Activated CD8-positive, alpha-beta T cell treated with anti-CD3 and anti-CD28 coated beads for 36 hours (primary cell): ENCODE measurements around the gene JMJD1C. TPM values are rescaled to one million over a fixed set of nuclear protein-coding genes. Genes with fewer than 3 reads are reported as not detected.
"Not testable (repeated sequence)": the region's sequence is repeated elsewhere in the genome, so short reads cannot be mapped to it uniquely, and the experiment has no call there.

ENCODE experiments used
- ATAC-seq: fragments of 200-7000 bp; cut with Tn5 transposase; one replicate; pipeline ENCODE4 v1.10.0; 2021; ENCODE audit warnings: mild to moderate bottlenecking, moderate library complexity
- CTCF ChIA-PET: fragments of 350-600 bp; sonication (Branson Sonifier 250); formaldehyde crosslinking; loops from one replicate; lab custom pipeline; 2021; ENCODE audit warnings: antibody characterized with exemption; lab: Charles Lee
- POLR2A ChIA-PET: fragments of 350-600 bp; sonication (Branson Sonifier 250); formaldehyde crosslinking; loops from one replicate; lab custom pipeline; 2021; ENCODE audit warnings: antibody characterized with exemption; lab: Charles Lee
- DNase-seq: peaks from one replicate; pipeline ENCODE4 v3.0.0-alpha.2; 2020
- H3K27ac Mint-ChIP-seq: one replicate; pipeline ENCODE4 v1.8.0; 2021; ENCODE audit warnings: mild to moderate bottlenecking, mixed read lengths
- H3K27me3 Mint-ChIP-seq: one replicate; pipeline ENCODE4 v1.8.0; 2021; ENCODE audit warnings: mixed read lengths
- H3K36me3 Mint-ChIP-seq: one replicate; pipeline ENCODE4 v1.8.0; 2021; ENCODE audit warnings: low read depth, mixed read lengths
- H3K4me1 Mint-ChIP-seq: one replicate; pipeline ENCODE4 v1.8.0; 2021; ENCODE audit warnings: low read depth, mixed read lengths
- H3K4me3 Mint-ChIP-seq: one replicate; pipeline ENCODE4 v1.8.0; 2021; ENCODE audit warnings: mild to moderate bottlenecking, moderate library complexity, mixed read lengths
- H3K9me3 Mint-ChIP-seq: one replicate; pipeline ENCODE4 v1.8.0; 2021; ENCODE audit warnings: mixed read lengths
- intact Hi-C: fragments of 100-400 bp; cut with micrococcal nuclease; formaldehyde crosslinking; loops from one replicate; pipeline ENCODE4 v1.10.0; 2022
- total RNA-seq, 2 experiments: library from RNA; stranded (reverse); gene quantifications; one replicate each; pipeline ENCODE4 v1.2.3, GENCODE V29; 2021
- TF ChIP-seq, protein P1 (sequence below): fragments of 200-600 bp; IDR thresholded peaks from one replicate; pipeline ENCODE4 v1.8.0; 2022; ENCODE audit warnings: antibody characterized with exemption, mild to moderate bottlenecking

The JMJD1C gene
- total RNA-seq, 2 experiments from 2014 or later: 45.2 to 48.1 TPM

GRCh38 chr10:63505562-63505961 is 39.8 kb upstream of the JMJD1C start:
- no peak overlapping the region for H3K27ac Mint-ChIP-seq
- intact Hi-C loops: no loop called here
- TF ChIP-seq, protein P1, sequence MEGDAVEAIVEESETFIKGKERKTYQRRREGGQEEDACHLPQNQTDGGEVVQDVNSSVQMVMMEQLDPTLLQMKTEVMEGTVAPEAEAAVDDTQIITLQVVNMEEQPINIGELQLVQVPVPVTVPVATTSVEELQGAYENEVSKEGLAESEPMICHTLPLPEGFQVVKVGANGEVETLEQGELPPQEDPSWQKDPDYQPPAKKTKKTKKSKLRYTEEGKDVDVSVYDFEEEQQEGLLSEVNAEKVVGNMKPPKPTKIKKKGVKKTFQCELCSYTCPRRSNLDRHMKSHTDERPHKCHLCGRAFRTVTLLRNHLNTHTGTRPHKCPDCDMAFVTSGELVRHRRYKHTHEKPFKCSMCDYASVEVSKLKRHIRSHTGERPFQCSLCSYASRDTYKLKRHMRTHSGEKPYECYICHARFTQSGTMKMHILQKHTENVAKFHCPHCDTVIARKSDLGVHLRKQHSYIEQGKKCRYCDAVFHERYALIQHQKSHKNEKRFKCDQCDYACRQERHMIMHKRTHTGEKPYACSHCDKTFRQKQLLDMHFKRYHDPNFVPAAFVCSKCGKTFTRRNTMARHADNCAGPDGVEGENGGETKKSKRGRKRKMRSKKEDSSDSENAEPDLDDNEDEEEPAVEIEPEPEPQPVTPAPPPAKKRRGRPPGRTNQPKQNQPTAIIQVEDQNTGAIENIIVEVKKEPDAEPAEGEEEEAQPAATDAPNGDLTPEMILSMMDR: no peak
- H3K27me3 Mint-ChIP-seq: no peaks in the 10 kb centered on the region
- DNase-seq (no peak), ATAC-seq (no peak)
- peaks cover 19% of the 10 kb centered on the region for H3K4me1 Mint-ChIP-seq
- no peak overlapping the region for H3K4me3 Mint-ChIP-seq
- no peaks in the 10 kb centered on the region for H3K9me3 Mint-ChIP-seq
- POLR2A ChIA-PET: interaction anchor here (1.0 to 1.4 kb wide), 2 partner anchors 10 to 139 kb away, joined by 3 read pairs; no protein-coding TSS in a partner anchor
- CTCF ChIA-PET: interaction anchor here (1.2 kb wide), 2 partner anchors 214 to 339 kb away, joined by 4 read pairs; no protein-coding TSS in a partner anchor
- peaks cover 7% of the 10 kb centered on the region for H3K36me3 Mint-ChIP-seq

- H3K36me3 Mint-ChIP-seq: peaks cover 7% of the 10 kb centered on the region
- H3K4me1 Mint-ChIP-seq: peaks cover 15% of the 10 kb centered on the region
- no peaks in the 10 kb centered on the region for H3K9me3 Mint-ChIP-seq
- DNase-seq (no peak), ATAC-seq (no peak)
- H3K27ac Mint-ChIP-seq: no peak overlapping the region
- TF ChIP-seq, protein P1: no peak
- intact Hi-C loops: no loop called here
- H3K4me3 Mint-ChIP-seq: no peak overlapping the region
- POLR2A ChIA-PET: interaction anchor here (0.6 to 1.4 kb wide), 2 partner anchors 11 to 87 kb away, joined by 3 to 5 read pairs; no protein-coding TSS in a partner anchor
- CTCF ChIA-PET: interaction anchor here (1.0 to 1.2 kb wide), 4 partner anchors 14 to 338 kb away, joined by 3 to 4 read pairs (median 3); no protein-coding TSS in a partner anchor
- no peaks in the 10 kb centered on the region for H3K27me3 Mint-ChIP-seq
These were observed 38.5 kb upstream of the JMJD1C start for GRCh38 chr10:63504145-63504881.

DNA sequence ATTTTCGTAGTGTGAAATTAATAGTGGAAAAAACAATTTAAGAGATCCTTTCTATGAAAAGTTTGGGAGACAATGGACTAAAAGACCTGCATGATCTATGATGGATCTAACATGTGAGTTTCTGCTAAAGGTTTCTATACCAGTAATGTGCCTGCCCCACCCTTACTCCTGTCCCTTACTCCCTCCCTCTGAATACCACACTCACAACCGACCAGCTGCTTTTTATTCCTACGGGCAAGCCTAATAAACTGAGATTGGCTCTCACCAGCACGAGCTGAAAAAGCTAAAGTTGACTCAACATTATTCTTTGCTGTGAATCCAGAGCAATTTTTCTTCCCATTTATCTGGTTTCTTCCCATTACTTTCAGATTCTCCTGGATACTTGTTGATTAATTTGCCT is 37.6 kb upstream of the JMJD1C start:
- DNase-seq (no peak), ATAC-seq (no peak)
- Mint-ChIP-seq H3K9me3 (no peaks in the 10 kb centered on the region), H3K4me3 (no peak overlapping the region), H3K27ac (no peak overlapping the region), H3K4me1 (peaks cover 13% of the 10 kb centered on the region), H3K27me3 (no peaks in the 10 kb centered on the region), H3K36me3 (peaks cover 7% of the 10 kb centered on the region)
- ChIA-PET CTCF (no interaction called here), POLR2A (no interaction called here)
- intact Hi-C loops: no loop called here
- TF ChIP-seq, protein P1: no peak

GRCh38 chr10:63502832-63503231 is 37.1 kb upstream of the JMJD1C start:
- intact Hi-C loops: no loop called here
- Mint-ChIP-seq H3K4me3 (no peak overlapping the region), H3K36me3 (peaks cover 7% of the 10 kb centered on the region), H3K9me3 (no peaks in the 10 kb centered on the region), H3K27me3 (no peaks in the 10 kb centered on the region), H3K27ac (no peak overlapping the region), H3K4me1 (peaks cover 13% of the 10 kb centered on the region)
- CTCF ChIA-PET: interaction anchor here (1.1 kb wide), 1 partner anchor 14 kb away, joined by 3 read pairs; no protein-coding TSS in a partner anchor
- POLR2A ChIA-PET: no interaction called here
- ATAC-seq: no peak
- no peak for DNase-seq
- TF ChIP-seq, protein P1: no peak

DNA sequence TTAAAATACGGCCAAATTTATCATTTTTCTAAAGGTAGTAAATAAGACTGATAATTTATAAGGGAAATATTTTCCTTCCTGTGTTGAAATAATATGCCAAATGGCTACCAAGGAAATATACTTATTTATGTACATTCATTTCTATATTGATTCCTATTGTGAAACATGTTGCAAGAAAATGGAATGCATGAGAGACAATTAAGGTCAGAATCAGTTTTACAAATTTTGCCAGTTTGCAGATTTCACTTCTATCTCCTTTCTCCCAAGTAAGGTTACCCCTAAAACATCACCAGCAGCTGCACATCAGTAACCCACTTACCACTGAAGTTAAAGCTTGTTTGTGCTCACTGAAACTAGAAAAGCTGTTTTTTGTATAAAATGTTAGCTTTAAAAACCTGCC is 36.2 kb upstream of the JMJD1C start:
- no peak for ATAC-seq

GRCh38 chr10:63500551-63500950 is 34.8 kb upstream of the JMJD1C start:
- intact Hi-C loops, POLR2A ChIA-PET: not testable (repeated sequence)
- peaks cover 15% of the 10 kb centered on the region for H3K4me1 Mint-ChIP-seq

More for the DNA sequence above, 36.2 kb upstream of the JMJD1C start:
- Mint-ChIP-seq H3K4me3 (no peak overlapping the region), H3K9me3 (no peaks in the 10 kb centered on the region), H3K36me3 (peaks cover 7% of the 10 kb centered on the region), H3K4me1 (peaks cover 14% of the 10 kb centered on the region), H3K27me3 (no peaks in the 10 kb centered on the region), H3K27ac (no peak overlapping the region)
- intact Hi-C loops: no loop called here
- POLR2A ChIA-PET: no interaction called here
- no peak for DNase-seq
- CTCF ChIA-PET: interaction anchor here (1.0 to 2.2 kb wide), 3 partner anchors 9 to 13 kb away, joined by 3 to 4 read pairs (median 3); no protein-coding TSS in a partner anchor
- TF ChIP-seq, protein P1: no peak

More at GRCh38 chr10:63500551-63500950, 34.8 kb upstream of the JMJD1C start:
- H3K27me3 Mint-ChIP-seq, ATAC-seq, DNase-seq, H3K9me3 Mint-ChIP-seq, H3K4me3 Mint-ChIP-seq, H3K27ac Mint-ChIP-seq: not testable (repeated sequence)
- H3K36me3 Mint-ChIP-seq: peaks cover 14% of the 10 kb centered on the region
- CTCF ChIA-PET: interaction anchor here (0.6 to 2.2 kb wide), 4 partner anchors 14 to 343 kb away, joined by 3 to 4 read pairs (median 3); no protein-coding TSS in a partner anchor
